HUES48 (cell line): Measurements from ENCODE around the gene PIN4.
"Not testable (repeated sequence)": the region's sequence is repeated elsewhere in the genome, so short reads cannot be mapped to it uniquely, and the experiment has no call there.

Source experiments
- H3K27ac ChIP-seq: one replicate; pipeline ENCODE4 v1.7.0; 2013; ENCODE audit warnings: low read depth, low read length, inconsistent platforms
- H3K27me3 ChIP-seq: 2 replicates; pipeline ENCODE4 v1.6.1; 2013; ENCODE audit warnings: mild to moderate bottlenecking, low read length; ENCODE audit not compliant: control insufficient read depth, insufficient read depth
- H3K36me3 ChIP-seq: 2 replicates; pipeline ENCODE4 v1.6.1; 2013; ENCODE audit warnings: low read length; ENCODE audit not compliant: control insufficient read depth, insufficient read depth
- H3K4me1 ChIP-seq: 2 replicates; pipeline ENCODE4 v1.6.1; 2013; ENCODE audit warnings: mild to moderate bottlenecking, low read length; ENCODE audit not compliant: control insufficient read depth, insufficient read depth
- H3K4me3 ChIP-seq: 2 replicates; pipeline ENCODE4 v1.5.1; 2013; ENCODE audit warnings: mild to moderate bottlenecking, low read depth, low read length
- H3K9ac ChIP-seq: 2 replicates; pipeline ENCODE4 v1.6.1; 2013; ENCODE audit warnings: mild to moderate bottlenecking, low read depth, low read length, moderate library complexity
- H3K9me3 ChIP-seq: 2 replicates; pipeline ENCODE4 v1.6.1; 2013; ENCODE audit warnings: low read length; ENCODE audit not compliant: control insufficient read depth, insufficient read depth

The PIN4 gene

DNA sequence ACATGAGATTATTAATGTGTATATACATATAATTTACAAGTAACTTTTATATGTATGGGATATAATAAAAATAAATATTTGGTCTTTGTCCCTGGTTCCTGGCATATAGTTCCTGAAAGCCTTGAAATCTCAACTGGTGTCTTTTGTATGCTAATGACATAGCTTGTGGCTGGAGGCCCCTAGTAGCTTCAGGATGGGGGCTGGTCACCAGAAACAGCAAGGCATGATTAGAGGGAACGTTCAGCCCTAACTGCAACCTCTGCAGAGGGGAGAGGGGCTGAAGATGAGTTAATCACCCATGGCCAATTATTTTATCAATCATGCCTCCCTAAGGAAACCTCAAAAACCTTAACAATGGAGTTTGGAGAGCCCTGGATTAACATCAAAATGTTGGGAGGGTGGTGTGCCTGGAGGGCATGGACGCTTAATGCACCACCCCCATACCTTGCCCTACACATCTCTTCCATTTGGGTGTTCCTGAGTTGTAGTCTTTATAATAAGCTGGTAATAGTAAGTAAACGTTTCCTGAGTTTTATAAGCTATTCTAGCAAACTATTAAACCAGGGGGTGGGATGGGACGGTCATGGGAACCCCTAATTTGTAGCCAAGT lies 21.3 kb downstream of the PIN4 start:
- Histone ChIP-seq H3K36me3 (peaks cover 39% of the 10 kb centered on the region), H3K27ac (peak overlapping the region; percentile 87), H3K27me3 (no peaks in the 10 kb centered on the region), H3K4me1 (peaks cover 20% of the 10 kb centered on the region), H3K9ac (no peak overlapping the region; the same call in 1 of the 2 replicates), H3K9me3 (peaks cover 13% of the 10 kb centered on the region; the same call in 1 of the 2 replicates), H3K4me3 (peak overlapping the region; percentile 20; the same call in 1 of the 2 replicates)

DNA sequence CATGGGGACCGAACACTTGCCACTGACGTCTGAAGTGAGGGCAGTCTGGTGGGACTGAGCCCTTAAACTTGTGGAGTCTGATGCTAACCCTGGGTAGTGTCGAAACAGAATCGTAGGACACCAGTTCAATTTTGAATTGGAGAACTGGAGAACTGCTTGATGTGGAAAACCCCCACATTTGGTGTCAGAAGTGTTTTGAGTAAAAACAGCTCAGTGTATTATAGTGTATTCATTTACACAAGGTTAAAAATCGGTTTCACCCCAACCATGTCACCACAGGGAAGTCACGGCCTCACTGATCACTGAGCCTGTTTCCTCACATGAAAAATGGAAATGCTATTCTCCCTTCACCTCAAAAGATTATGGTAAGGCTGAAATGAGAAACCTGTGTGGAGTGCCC lies 21.9 kb downstream of the PIN4 start:
- Histone ChIP-seq H3K9ac (no peak overlapping the region), H3K9me3 (peaks cover 19% of the 10 kb centered on the region; the same call in 1 of the 2 replicates), H3K27ac (peak overlapping the region; percentile 43), H3K4me1 (peaks cover 20% of the 10 kb centered on the region), H3K4me3 (no peak overlapping the region), H3K36me3 (peaks cover 38% of the 10 kb centered on the region), H3K27me3 (no peaks in the 10 kb centered on the region)

DNA sequence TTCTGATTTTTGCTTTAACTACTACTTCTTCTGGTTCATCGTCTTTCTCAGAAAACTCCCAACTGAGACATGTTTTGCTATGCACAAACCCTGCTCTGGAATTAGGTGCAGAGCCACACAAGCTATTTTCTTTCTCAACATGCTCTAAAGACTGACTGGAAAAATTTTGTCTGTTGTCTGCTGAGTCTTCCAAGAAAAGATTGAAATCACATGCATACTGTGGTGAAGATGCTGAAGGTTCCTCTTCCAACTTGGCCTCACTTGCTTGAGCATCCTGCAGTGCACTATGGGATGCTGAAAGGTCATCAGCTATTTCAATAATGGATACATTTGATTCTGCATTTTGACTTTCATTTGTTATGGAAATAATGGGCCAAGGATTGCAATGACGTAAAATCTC lies 24.1 kb downstream of the PIN4 start:
- peaks cover 23% of the 10 kb centered on the region; the same call in 1 of the 2 replicates for H3K9me3 ChIP-seq
- H3K36me3 ChIP-seq = peaks cover 30% of the 10 kb centered on the region
- H3K4me3 ChIP-seq = no peak overlapping the region
- H3K4me1 ChIP-seq = peaks cover 20% of the 10 kb centered on the region
- H3K27me3 ChIP-seq = no peaks in the 10 kb centered on the region
- H3K27ac ChIP-seq = no peak overlapping the region
- no peak overlapping the region for H3K9ac ChIP-seq

DNA sequence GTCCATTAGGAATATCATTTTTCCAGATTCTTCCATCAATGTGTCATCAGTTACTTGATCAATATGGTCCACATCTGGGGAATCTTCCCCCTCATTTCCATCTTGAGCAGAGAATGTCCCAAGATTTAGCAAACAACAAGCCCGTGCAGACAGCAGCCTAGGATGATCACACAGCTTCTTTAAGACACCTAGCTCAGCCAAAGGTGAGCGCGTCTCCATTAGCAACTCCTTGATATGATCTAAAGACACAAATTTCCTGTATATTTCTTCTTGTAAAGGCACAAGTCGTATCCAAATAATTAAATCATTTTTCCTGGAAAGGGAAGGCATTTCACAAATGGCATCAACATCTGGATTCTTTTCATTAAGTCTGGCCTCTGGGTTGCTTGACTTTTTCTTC lies 25.8 kb downstream of the PIN4 start:
- H3K27ac ChIP-seq = no peak overlapping the region
- peaks cover 22% of the 10 kb centered on the region for H3K9me3 ChIP-seq
- H3K27me3 ChIP-seq = no peaks in the 10 kb centered on the region
- H3K36me3 ChIP-seq = peaks cover 30% of the 10 kb centered on the region
- peaks cover 12% of the 10 kb centered on the region for H3K4me1 ChIP-seq
- H3K4me3 ChIP-seq = no peak overlapping the region
- no peak overlapping the region for H3K9ac ChIP-seq

DNA sequence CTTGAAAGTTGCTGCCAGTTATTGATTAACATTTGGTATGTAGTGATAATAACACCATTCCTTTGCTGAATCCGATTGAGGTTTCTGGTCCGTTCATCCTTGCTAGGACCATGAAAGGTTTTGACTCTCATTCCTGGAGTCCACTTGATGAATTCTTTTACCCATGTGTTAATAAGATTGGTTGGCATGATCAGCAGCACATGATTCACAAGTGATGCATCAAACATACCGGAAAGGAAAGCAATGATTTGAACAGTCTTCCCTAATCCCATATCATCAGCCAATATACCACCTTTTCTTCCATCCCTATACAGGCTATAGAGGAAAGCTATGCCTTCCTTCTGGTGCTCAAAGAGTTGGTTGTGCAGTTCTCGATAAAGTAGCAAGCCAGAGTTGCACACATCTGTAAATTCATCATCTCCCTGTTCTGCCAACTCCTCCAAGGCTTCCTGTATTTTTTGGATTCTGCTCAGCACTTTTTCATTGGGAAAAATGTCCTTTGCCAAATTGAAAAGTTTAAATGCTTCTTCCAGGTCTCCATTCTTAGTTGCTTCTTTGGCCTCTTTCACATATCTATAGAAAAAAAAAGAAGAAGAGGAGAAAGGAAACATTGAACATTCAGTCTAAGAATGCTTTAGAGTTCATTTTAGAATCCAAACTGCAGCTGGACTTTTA lies 26.7 kb downstream of the PIN4 start:
- no peak overlapping the region for H3K9ac ChIP-seq
- H3K36me3 ChIP-seq = peaks cover 30% of the 10 kb centered on the region

DNA sequence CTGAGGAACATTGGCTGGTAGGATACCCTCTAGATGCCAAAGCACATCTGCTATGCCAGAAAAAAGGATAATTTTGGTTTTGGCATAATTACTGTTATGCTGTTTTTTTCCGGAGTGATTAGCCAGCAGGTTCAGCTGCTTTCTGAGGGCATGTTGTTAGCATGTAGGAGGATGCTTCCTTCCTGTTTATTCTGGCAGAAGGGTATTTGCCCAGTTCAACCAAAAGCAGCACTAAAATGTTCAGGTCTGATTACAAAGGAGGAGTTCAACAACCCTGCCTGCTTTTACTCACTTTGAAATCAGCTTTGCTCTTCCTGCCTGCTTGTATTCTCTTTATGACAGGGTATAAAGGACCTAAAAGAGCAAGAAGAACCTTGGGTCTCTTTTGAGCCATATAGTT lies 35.4 kb downstream of the PIN4 start:
- no peak overlapping the region for H3K4me3 ChIP-seq
- no peaks in the 10 kb centered on the region for H3K27me3 ChIP-seq
- peaks cover 18% of the 10 kb centered on the region for H3K9me3 ChIP-seq
- H3K27ac ChIP-seq = no peak overlapping the region
- no peaks in the 10 kb centered on the region; the same call in 1 of the 2 replicates for H3K36me3 ChIP-seq
- H3K4me1 ChIP-seq = no peaks in the 10 kb centered on the region
- H3K9ac ChIP-seq = no peak overlapping the region

More for the DNA sequence above, 26.7 kb downstream of the PIN4 start:
- no peak overlapping the region for H3K27ac ChIP-seq
- H3K9me3 ChIP-seq = peaks cover 22% of the 10 kb centered on the region
- no peaks in the 10 kb centered on the region for H3K27me3 ChIP-seq
- no peak overlapping the region for H3K4me3 ChIP-seq
- peaks cover 5% of the 10 kb centered on the region; the same call in 1 of the 2 replicates for H3K4me1 ChIP-seq

DNA sequence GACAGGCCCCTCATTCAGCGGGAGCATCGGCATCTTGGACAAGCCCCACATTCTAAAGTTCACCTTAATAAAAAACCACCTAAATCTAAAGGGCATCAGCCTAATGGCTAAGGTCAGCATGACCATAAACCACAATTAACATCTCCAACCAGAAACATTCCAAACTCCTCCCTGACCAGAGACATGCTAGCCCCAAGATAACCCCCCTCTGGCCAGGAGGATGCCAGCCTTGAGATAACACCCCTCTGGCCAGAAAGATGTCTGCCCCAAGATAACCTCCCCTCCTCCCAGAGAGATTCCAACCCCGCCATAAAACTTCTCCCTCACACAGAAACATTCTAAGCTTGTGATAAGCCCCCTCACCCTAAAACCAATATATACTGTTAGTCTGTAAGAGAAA lies 38.8 kb downstream of the PIN4 start:
- not testable (repeated sequence) for H3K9ac ChIP-seq, H3K36me3 ChIP-seq, H3K4me1 ChIP-seq, H3K27me3 ChIP-seq, H3K27ac ChIP-seq, H3K4me3 ChIP-seq
- peaks cover 23% of the 10 kb centered on the region for H3K9me3 ChIP-seq

DNA sequence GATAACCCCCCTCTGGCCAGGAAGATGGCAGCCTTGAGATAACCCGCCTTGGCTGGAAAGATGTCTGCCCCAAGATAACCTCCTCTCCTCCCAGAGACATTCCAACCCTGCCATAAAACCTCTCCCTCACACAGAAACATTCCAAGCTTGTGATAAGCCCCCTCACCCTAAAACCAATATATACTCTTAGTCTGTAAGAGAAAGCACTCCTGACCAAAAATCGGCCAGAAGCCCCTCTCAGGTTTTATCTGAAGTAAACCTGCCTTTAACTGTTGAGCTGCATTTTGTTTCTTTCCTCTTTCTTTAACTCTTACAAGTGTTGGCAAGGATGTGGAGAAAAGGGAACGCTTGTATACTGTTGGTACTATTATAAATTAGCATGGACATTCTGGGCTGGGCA lies 48.7 kb downstream of the PIN4 start:
- Histone ChIP-seq H3K9ac (no peak overlapping the region), H3K27ac (no peak overlapping the region), H3K4me1 (no peaks in the 10 kb centered on the region), H3K27me3 (no peaks in the 10 kb centered on the region), H3K9me3 (peaks cover 54% of the 10 kb centered on the region), H3K36me3 (peaks cover 22% of the 10 kb centered on the region), H3K4me3 (no peak overlapping the region)

DNA sequence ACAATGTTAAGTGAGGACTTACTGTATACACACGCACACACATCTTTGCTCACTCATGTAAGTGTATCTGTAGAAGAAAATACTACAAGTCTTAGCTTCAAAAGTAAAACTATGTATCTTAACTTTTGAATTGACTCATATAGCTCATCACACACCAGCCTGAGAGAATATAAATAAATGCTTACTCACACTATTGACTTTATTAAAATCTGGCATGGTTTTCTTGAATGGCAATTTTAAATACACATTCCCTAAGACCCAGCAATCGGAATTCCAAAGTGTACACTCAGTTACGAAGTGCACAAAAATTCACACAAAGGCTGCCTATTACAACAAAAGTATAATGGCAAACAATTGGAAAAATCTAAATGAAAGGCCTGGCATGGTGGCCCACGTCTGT lies 55.3 kb downstream of the PIN4 start:
- peaks cover 22% of the 10 kb centered on the region for H3K36me3 ChIP-seq
- no peaks in the 10 kb centered on the region for H3K27me3 ChIP-seq
- no peak overlapping the region for H3K27ac ChIP-seq
- H3K9me3 ChIP-seq = peaks cover 26% of the 10 kb centered on the region
- H3K4me1 ChIP-seq = no peaks in the 10 kb centered on the region
- no peak overlapping the region for H3K9ac ChIP-seq
- no peak overlapping the region for H3K4me3 ChIP-seq

DNA sequence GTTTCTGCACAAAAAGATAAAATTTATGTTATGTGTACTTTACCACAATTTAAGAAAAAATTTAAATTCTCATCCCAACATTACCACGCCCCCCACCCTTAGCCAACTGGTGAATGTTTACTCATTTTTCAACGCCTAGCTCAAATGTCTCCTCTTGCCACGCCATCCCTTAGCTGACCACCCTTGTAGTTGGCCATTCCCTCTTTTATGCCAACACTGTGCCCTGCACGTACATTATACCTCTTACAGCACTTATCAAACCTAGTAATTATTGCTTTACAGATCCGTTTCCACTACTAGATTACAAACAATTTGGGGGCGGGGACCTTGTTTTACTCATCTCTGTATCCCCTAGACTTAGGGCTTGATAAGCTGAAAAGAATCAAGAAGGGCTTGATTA lies 56.6 kb downstream of the PIN4 start:
- Histone ChIP-seq H3K9me3 (peaks cover 16% of the 10 kb centered on the region), H3K4me1 (no peaks in the 10 kb centered on the region), H3K27ac (peak overlapping the region; percentile 92), H3K9ac (peak overlapping the region; percentile 55), H3K36me3 (peaks cover 20% of the 10 kb centered on the region), H3K27me3 (no peaks in the 10 kb centered on the region), H3K4me3 (peak overlapping the region; percentile 68)

DNA sequence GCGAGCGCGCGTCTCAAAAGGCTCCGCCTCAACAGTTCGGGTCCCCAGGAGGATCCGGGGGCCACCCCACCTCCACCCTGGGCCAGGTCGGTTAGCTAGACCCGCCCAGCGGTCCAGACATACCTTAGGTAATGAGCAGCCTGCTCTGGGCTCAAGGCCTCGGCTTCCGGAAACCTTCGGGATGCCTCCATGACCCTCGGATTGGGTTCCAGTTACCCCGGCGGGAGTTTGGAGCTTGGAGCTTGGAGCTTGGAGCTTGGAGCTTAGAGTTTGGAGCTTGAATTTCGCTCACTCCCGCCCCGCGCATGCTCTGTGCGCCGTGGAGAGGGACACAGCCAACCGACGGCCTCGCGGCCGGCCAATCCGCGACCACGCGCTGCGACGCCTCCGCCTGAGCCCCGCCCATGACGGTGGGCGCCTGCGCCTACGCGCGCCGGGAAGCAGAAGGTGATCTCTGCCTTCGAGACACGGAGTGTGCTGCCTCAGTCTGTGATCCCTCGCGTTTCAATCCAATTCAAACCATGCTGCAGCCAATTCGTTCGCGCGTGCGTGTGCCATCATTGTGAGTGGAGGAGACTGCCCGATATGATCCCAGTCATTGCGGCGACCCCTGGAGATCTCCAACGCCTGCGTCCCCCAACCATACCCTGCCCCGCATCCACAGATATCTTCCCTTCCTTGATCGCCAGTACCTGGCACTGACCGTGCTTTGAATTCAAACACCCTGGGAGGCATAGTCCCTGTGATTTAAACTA lies 57.3 kb downstream of the PIN4 start, which contains the start of gene ERCC6L:
Gene ERCC6L (minus strand): TSS at position 307 of the 755 bp plus-strand sequence. CDS start 116 bp downstream, at position 191.
- Histone ChIP-seq H3K4me3 (peak within 1 kb of the TSS; percentile 68), H3K4me1 (no peaks in the 10 kb centered on the region), H3K9ac (peak within 1 kb of the TSS; percentile 55), H3K9me3 (peaks cover 15% of the 10 kb centered on the region), H3K36me3 (peaks cover 20% of the 10 kb centered on the region), H3K27me3 (no peaks in the 10 kb centered on the region), H3K27ac (peak within 1 kb of the TSS; percentile 92)
